Activated CD4-positive, alpha-beta T cell treated with anti-CD3 and anti-CD28 coated beads, Interleukin-2, amount 50 U/mL, for 24 hours (primary cell): ENCODE measurements around the gene WDFY1.

Experiments used
- DNase-seq, 2 donors: peaks; one replicate each; pipeline ENCODE4 v3.0.0-alpha.2; 2020; ENCODE audit warnings: low read depth in 1 of 2, low spot score in 1 of 2

Gene WDFY1

DNA sequence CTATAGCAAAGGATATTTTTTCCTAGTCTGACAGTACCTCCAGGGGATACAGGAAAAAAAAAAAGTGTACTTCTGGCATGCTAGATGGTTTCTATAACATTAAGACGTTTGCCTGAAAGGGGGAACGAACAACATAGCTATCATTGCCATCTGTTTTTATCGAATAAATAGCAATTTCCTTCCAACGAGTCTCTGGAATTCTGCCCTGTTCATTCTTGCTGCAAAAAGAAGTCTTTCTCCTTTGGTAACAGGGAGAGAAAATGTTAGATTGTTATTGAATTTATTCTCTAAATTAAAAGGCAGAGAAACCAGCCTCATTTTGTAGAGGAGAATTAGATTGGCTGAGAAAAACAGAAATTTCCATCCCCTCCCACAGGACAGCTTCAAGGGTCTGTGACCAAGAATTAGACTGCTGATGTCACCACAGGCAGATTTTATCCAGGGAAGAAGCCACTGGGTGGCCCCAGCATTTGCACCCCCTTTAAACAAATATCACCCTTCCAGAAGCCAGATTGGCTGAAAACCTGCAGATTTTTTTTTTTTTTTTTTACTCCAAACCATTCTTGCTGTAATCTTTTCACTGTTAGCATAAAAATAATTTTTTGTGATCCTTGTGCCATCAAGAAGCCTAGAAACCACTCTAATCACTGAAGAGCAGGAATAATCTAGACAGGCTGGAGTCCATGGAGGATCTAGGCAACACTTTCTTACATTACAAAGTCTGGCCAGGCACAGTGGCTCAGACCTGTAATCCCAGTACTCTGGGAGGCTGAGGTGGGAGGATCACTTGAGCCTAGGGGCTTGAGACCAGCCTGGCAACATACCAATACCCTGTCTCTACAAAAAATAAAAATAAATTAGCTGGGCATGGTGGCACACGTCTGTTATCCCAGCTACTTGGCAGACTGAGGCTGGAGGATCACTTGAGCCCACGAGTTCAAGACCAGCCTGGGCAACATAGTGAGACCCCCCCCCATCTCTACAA is 12.0 kb downstream of the WDFY1 start:
- DNase-seq = no peak

DNA sequence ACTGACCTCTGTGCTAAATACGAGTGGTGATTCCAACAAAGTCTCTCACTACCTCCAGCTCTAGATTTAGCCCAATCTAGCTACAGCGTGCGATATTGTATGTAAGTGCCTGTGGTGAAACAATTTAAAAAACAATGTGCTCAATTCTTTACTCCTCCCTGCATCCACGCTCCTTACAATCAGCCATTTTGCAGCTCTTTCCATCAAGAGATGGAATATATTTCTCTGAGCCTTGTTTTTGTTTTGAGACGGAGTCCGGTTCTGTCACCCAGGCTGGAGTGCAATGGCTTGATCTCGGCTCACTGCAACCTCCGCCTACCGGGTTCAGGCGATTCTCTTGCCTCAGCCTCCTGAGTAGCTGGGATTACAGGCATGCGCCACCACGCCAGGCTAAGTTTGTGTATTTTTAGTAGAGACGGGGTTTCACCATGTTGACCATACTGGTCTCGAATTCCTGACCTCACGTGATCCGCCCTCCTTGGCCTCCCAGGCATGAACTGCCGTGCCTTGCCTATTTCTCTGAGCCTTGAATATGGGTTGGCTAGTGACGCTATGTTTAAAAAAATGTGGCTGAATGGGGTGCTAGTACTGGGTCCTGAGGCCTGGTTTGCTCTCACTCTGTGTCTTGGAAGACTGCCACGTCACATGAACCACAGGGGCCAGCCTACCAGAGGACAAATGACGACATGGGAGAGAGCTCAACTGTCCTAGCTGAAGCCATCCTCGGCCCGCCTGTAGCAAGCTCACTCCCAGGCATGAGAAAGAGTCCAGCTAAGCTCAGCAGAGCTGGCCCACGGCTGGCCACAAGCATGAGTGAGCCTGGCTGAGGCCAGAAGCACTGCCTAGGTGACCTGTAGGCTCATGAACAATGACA is 14.8 kb downstream of the WDFY1 start:
- no peak for DNase-seq

DNA sequence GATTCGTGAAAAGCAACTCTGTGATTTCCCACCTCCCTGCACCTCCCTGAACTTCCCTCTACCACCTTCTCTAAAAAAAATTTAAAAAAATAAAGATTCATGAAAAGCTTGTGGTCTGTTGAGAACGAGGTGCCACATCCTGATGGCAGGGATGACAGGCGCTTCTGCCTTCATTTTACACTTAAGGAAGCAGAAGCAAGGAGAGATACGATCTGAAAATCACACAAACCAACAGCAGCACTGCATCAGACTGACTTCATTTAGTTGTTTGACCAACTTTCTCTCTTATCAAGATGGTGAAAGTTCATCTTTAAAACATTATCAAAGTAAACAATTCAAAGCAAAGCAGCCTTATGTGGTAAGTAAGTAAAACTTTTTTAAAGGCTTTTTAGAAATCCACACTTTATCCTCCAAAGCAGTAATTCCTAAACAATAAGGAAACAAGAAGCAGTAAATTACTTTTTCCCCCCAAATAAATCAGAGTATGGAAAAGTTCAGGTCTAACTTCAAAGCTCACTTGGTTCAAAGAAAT is 15.5 kb downstream of the WDFY1 start:
- no peak for DNase-seq

DNA sequence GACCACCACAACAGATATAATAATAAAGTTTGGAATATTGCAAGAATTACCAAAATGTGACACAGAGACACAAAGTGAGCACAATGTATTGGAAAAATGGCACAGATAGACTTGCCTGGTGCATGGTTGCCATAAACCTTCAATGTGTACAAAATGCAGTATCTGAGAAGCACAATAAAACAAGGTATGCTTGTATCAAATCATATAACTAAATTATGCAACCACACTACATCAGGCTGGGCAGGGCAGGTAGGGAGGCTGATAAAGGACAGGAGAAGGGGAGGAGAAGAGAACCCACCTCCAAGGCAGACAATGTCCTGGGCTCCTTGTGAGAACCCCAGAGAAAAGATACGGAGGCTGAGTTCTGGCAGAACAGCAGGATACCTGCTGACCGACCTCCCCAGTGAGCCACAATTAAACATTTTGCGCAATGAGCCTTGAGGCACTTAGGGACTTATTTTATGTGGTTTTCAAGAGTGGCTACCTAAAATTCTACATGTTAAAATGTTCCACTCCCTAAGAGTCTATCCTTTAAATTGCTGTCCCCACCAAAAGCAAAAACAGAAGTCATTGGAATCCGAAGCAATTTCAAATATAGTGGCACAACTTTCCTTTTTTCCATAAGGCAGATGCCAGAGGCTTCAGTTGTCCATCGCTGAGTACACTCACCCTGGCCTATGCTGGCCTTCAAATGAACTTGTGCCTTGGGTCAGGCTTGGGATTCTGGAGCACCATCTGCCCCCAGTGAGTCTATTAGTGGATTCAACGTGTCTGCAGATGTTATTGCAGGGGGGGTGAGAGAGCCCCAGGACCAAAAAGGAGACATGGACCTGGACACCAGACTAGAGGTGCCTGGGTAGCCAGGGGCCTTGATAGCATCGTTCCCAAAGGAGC is 16.8 kb downstream of the WDFY1 start:
- DNase-seq = no peak

DNA sequence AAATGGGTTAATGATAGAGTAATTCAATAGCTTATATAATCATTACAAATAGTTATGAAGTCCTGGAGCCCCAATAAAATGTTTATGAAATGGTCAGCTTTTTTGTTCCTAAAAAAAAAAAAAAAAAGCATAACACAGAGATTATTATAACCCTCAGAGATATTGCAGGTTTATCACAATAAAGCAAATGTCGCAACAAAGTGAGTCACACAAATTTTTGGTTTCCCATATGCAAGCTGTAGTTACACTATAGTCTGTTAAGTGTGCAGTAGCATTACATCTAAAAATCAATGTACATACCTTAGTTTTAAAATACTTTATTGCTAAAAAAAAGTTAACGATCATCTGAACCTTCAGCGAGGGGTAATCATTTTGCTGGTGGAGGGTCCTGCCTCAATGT is 20.0 kb downstream of the WDFY1 start:
- no peak for DNase-seq

DNA sequence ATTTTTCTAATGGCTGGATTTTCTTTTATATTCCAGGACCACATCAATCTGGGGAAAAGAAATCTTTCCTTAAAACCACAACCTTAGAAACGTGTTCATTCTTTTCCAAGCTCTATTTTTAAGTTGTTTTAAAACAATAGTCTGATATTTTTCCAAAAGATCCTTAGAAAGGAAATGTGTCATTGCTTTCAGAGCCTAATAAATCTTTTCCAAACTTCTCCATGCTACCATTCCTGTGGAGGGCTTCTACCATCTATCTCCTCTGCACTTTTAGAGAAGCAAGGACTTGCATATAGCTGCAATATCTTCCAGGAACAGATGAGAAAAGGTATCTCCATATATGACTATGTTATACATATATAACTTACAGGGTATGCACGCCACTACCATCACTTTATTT is 21.2 kb downstream of the WDFY1 start:
- no peak for DNase-seq

DNA sequence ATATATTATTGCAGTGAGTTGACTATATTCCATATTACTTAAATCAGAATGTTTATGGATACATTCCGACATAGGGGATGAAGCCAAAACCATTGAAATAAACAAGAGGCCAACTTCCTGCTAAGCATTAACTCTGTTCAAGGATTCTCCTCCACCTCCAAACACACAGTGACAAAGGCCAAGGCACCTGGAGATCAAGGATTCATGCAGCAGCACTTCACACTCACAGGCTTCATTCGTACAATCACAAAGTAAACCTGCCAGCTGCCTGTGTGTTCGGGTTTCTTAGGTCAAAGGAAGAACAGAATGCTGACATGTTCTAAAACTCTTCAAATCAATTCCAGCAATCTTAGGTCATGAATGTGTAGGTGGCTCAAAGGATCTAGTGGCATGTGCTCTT is 22.8 kb downstream of the WDFY1 start:
- DNase-seq = no peak

DNA sequence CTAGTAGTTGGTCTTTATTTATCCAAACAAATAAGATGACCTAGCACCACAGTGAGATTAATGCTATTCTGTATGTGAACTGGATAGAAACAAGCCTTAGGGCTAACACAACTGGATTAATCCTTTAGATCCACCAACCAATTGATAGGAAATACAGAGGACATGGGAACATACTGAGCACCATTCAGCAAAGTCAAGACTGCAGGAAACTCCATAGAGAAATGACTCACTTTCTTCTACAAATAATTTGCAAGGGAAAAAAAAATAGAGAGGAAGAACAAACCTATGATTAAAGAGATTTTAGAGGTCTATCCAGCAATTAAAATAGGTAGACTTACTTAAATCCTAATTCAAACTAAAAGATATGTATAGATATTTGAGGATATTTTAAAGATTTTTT is 23.9 kb downstream of the WDFY1 start:
- DNase-seq = no peak

DNA sequence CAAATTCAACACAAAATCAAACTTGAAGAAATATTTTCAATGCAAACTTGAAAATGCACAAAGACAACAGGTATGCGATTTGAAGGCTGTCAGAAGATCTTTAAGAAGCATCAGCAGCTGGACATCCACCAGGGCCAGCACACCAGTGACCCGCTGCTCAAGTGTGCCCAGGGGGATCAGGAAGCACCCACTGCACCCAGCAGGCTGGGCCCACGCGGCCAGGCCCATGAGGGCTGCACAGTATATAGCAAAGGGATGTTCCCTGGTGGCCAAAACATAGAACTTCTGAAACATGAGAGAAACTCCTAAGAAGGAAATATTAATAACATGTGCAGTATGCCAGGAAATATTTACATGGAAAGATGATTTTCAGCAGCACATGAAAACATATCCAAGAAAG is 25.0 kb downstream of the WDFY1 start:
- no peak for DNase-seq

DNA sequence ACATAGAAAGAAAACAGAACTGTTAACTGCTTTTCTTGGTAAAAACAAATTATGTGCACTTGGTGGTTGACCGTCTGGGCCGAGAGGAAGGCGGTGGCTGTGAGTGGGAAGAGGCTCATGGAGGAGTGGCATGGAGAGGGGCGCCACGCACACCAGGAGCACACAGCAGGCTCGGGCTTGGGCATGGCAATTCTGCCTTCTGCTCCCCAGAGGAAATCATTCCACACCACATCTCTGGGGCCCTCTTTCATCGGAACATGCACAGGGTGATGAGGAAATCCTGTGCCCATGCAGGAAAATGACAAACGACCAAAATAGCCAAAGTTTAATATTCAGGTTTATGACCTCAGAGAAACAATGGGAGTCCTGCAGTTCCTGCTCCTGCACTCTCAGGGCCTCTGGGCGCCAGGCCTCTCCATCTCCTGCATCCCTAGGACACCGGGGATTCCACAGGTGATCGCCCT is 26.4 kb downstream of the WDFY1 start:
- no peak for DNase-seq

DNA sequence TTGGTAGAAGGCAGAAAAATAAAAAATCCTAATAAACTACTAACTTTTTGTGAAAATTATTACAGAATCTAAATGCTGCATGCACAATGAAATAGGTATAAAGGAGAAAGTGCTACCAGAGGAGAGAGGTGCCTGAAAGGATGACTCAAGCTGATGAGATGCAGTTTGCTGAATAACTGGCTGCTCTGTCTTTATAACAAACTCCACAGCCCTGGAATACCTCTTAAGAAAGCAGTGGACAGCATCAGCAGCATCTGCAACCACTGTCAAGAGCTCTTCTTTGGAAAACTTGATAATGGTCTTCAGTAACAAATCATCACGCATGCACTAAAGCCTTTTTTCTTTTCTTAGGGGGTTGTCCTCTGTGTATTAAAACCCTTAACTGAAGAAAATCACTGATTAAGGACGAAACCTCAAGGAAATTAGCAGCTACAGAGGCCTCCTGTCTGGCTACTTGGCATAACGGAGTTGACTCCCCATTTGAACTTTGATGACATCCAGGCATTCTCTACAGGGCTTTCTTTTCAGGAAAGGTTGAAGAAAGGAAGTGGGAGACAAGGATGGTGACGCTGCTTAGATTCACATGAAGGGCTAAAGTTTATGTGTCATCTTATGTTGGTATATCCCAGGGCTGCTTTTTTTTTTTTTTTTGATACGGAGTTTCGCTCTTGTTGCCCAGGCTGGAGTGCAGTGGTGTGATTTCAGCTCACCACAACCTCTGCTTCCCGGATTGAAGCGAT is 28.8 kb downstream of the WDFY1 start:
- DNase-seq = no peak

DNA sequence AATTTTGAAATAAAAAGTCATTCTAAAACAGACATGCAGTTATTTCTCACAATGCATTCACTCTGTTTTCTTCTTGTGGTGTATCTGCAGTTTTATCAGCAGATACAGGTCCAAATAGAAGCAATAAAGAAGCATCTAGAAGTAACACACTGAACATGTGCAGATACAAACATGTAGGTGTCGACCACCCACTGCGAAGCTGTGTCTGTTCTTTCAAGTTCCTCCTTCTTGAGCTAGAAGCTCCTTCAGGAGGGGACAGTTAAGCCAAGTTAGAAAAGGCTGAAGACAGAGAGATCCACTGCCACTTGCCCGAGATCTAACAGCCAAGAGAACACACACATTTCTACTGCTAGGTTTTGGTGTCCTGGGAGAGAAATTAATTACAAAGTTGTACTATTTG is 30.1 kb downstream of the WDFY1 start:
- no peak for DNase-seq

DNA sequence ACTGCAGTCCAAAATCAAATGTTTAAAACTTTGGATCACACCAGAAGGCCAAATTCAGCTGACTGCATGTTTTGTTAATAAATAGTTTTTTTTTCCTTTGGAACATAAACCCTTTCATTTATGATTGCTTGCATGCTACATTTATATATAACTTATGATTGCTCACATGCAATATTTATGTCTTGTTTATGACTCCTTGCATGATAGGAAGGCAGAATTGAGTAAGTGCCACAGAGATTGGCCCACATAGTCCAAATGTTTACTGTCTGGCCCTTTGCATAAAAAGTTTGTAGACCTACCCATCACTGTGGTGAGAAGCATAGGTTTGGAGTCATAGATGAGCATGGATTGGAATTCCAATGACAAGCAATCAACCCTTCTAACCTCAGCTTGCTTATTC is 30.8 kb downstream of the WDFY1 start:
- DNase-seq = no peak

DNA sequence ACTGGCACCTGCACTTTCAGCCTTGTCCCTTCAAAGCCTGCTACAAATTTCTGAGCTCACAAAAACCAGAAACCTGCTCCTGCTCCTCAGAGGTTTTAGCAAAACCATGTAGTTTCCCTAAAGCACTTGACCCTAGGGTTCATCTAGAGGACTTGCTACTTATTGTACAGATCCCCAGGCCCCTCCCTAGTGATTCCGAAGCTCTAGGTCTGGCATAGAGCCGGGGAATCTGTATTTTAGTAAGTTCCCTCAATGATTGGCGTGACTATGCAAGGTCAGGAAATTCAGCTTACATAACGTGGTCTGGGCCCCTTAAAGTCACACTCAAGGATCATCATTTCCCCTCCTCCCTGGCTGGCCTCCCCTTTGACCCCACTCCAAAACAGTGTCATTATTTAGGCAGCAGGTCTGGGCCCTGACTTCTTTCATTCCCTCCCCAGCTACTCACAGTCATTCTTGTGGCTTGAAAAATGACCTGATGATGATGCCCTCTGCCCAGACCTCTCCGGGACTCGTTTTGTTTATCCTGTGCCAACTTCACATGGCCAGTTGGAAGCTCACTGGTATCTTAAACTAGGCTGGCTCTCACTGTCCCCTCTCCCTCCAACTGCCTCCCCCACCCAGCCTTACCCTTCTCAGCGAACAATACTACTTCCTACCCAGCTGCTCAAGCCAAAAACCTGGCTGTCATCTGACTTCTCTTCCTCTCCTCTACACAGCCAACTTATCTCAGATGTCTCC is 36.0 kb downstream of the WDFY1 start:
- DNase-seq = no peak

DNA sequence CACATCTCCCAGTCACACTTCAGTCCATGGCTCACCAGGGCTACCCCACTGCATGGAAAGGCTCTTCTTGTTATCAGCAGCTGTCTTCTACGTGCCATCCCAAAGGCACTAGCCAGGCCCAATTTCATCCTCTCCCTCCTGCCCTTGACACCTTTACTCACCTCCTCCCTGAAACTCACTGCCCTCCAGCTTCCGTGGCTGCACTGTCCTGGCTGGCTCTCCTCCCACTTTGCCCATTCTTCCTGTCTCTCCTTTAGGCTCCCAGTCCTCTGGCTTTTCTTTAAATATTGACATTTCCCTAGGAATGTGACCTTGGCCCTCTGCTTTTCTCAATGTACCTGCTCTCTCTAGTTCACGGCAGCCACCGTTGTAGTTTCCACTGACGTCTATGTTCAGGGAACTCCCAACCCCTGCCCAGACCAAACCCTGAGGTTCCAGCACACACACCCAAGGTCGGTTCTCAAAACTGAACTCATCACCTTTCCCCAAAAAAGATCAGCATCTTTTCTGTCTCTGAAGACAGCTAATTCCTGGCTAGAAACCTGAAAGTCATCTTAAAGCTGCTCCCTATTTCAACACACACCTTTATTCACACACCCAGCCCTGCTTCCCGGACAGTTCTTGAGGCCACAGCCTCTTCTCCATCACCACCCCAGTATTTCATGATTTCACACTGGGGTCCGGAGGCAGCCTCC is 36.7 kb downstream of the WDFY1 start:
- DNase-seq = no peak

DNA sequence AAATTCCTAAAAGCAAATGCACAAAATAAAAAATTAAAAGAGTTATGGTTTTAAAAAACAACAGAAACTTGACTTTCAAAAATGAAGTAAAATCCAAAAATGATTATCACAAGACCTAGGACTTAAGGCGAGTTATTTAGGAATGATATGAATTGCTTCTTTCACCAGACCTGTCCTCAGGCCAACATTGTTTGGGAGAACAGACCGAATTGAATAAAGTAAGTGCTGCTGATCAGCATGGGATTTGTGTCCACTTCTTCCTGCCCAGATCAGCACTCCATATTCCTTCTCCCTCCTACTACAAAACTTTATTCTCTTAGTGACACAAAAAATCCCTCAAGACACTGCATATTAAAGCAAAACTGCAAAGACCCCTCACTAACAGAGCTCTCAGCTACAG is 39.1 kb downstream of the WDFY1 start:
- DNase-seq = no peak

DNA sequence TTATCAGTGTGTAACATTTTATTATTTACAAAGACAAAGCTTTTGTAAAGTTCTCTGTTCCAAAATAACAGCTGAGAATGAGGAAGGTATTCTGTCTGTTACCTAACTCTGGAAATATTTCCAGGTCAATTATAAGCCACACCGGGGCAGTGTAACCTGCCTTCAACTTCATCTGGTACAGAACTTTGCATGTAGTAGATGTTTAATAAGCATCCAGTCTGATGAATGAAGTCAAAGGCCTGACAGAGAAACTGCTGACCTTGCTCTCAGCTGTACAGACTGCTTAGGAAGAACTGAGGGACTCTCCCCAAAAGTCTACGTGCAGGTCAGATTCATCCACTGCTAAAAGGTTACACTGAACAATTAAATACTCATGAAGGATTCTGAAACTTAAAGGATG is 43.3 kb downstream of the WDFY1 start:
- no peak for DNase-seq

DNA sequence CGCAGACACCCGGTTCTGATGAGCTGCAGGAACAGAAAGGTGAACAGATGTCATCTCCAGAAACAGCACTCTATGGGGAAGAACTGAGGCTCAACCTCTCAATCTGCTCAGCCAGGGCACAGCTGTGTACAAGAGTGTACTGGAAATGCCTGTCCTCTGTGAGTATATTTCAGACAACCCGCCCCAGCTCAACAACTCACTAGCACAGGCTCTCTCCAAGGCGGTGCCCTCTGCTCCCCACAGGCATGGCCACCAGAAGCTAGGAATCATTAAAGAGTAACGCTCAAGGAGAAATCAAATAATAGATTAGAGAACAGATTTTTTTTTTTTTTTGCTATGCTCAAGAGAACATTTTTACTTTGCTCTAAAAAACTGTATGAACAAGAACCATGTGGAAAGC is 43.8 kb downstream of the WDFY1 start:
- DNase-seq = no peak

DNA sequence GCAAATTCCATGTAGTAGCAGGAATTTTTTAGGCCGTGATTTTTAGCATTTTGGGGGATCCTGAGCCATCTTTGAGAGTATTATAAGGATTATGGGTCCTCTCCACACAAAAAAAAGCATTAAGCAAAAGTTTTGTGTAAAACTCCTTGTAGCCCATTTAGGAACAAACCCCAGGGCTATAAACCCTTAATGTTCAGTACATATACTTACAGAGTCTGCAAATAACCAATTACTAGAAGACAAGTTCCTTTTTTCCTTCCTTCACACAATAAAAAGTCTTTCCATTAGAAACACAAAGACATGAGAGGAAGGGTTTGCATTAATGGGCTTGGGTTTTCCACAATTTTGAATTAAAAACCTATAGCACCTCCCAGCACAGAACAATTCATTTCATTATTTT is 44.6 kb downstream of the WDFY1 start:
- no peak for DNase-seq
